Adipose tissue (tissue), 3 donors: ENCODE results near the gene CCDC124. TPM values are rescaled to one million over a fixed set of nuclear protein-coding genes. Genes with fewer than 3 reads are reported as not detected.
"Not testable (repeated sequence)": the region's sequence is repeated elsewhere in the genome, so short reads cannot be mapped to it uniquely, and the experiment has no call there.

Source experiments
- H3K27ac ChIP-seq: one replicate; pipeline ENCODE4 v1.5.1; 2013; ENCODE audit warnings: low read depth, low read length
- WGBS, 3 donors: extraction: QIAGEN DNeasy Blood & Tissue Kit; methylation state at CpG; one replicate each; pipeline ENCODE4 v1.1.7; 2013; 5-methylcytosine and 5-hydroxymethylcytosine counted together
- polyA plus RNA-seq, 3 donors: library from polyadenylated mRNA; stranded (reverse); fragments of 200-250 nt; gene quantifications; one replicate each; pipeline ENCODE4 v1.2.3, GENCODE V29; 2013
- donor health status: healthy with polysubstance abuse.
- donor health status: Bipolar disorder and iron deficiency.
- donor health status: healthy.

CCDC124 gene
- polyA plus RNA-seq = 100 to 1,000 TPM in 2 of 3 donors, 10 to 100 TPM in 1; 77.4 to 149 (median 111) TPM

GRCh38 chr19:17932485-17933338 is at the start of gene CCDC124:
TSS of gene CCDC124 (plus strand) at chr19:17933015. CDS start at chr19:17936421, 3,406 bp downstream.
- 0% methylated on average over 63 to 64 of the region's 64 CpGs for WGBS, 3 donors

GRCh38 chr19:17883627-17884410 is 49.0 kb upstream of the CCDC124 start:
- H3K27ac ChIP-seq = no peak overlapping the region
- WGBS, 3 donors = 66 to 80% (median 69%) methylated on average over 27 to 33 of the region's 33 CpGs

More at GRCh38 chr19:17932485-17933338, at the start of gene CCDC124:
- H3K27ac ChIP-seq = peak within 1 kb of the TSS; percentile 88

GRCh38 chr19:17886515-17886914 is 46.3 kb upstream of the CCDC124 start:
- 66 to 76% (median 74%) methylated on average over 7 of the region's 7 CpGs for WGBS, 3 donors
- H3K27ac ChIP-seq = no peak overlapping the region

GRCh38 chr19:17887221-17887620 is 45.6 kb upstream of the CCDC124 start:
- 70 to 79% (median 78%) methylated on average over 4 of the region's 4 CpGs for WGBS, 3 donors
- H3K27ac ChIP-seq = not testable (repeated sequence)

GRCh38 chr19:17888260-17888659 is 44.6 kb upstream of the CCDC124 start:
- WGBS, 3 donors = 41 to 69% (median 59%) methylated on average over 6 to 7 of the region's 7 CpGs
- no peak overlapping the region for H3K27ac ChIP-seq

- 22 to 48% (median 38%) methylated on average over 18 of the region's 18 CpGs for WGBS, 3 donors
- no peak overlapping the region for H3K27ac ChIP-seq
Measured at GRCh38 chr19:17889609-17890214, 43.1 kb upstream of the CCDC124 start.

- WGBS, 3 donors = 69 to 81% (median 79%) methylated on average over 9 of the region's 9 CpGs
- no peak overlapping the region for H3K27ac ChIP-seq
Measured at GRCh38 chr19:17893766-17894165, 39.0 kb upstream of the CCDC124 start.

- WGBS, 3 donors = 67 to 68% (median 68%) methylated on average over 6 of the region's 6 CpGs
Measured at GRCh38 chr19:17902701-17903100, 30.1 kb upstream of the CCDC124 start.

GRCh38 chr19:17908244-17908643 is 24.6 kb upstream of the CCDC124 start:
- H3K27ac ChIP-seq = no peak overlapping the region
- WGBS, 3 donors = 90 to 91% (median 91%) methylated on average over 3 of the region's 3 CpGs

More at GRCh38 chr19:17902701-17903100, 30.1 kb upstream of the CCDC124 start:
- H3K27ac ChIP-seq = no peak overlapping the region

- 42 to 68% (median 53%) methylated on average over 7 of the region's 7 CpGs for WGBS, 3 donors
Measured at GRCh38 chr19:17909003-17909732, 23.6 kb upstream of the CCDC124 start.

GRCh38 chr19:17910791-17911360 is 21.9 kb upstream of the CCDC124 start:
- H3K27ac ChIP-seq = no peak overlapping the region
- 69 to 84% (median 72%) methylated on average over 11 of the region's 11 CpGs for WGBS, 3 donors

More at GRCh38 chr19:17909003-17909732, 23.6 kb upstream of the CCDC124 start:
- no peak overlapping the region for H3K27ac ChIP-seq

- 59 to 85% (median 71%) methylated on average over 6 of the region's 6 CpGs for WGBS, 3 donors
- H3K27ac ChIP-seq = no peak overlapping the region
Measured at GRCh38 chr19:17915940-17916593, 16.7 kb upstream of the CCDC124 start.

- 87 to 95% (median 90%) methylated on average over 3 to 29 of the region's 30 CpGs for WGBS, 3 donors
- not testable (repeated sequence) for H3K27ac ChIP-seq
Measured at GRCh38 chr19:17918151-17918550, 14.7 kb upstream of the CCDC124 start.

GRCh38 chr19:17919122-17919521 is 13.7 kb upstream of the CCDC124 start:
- H3K27ac ChIP-seq = not testable (repeated sequence)
- 25 to 67% (median 66%) methylated on average over 4 to 5 of the region's 5 CpGs for WGBS, 3 donors

GRCh38 chr19:17920527-17920926 is 12.3 kb upstream of the CCDC124 start:
- no peak overlapping the region for H3K27ac ChIP-seq

GRCh38 chr19:17922138-17922537 is 10.7 kb upstream of the CCDC124 start:
- H3K27ac ChIP-seq = no peak overlapping the region
- 44 to 76% (median 72%) methylated on average over 3 of the region's 3 CpGs for WGBS, 3 donors

- 70 to 79% (median 78%) methylated on average over 4 of the region's 4 CpGs for WGBS, 3 donors
- no peak overlapping the region for H3K27ac ChIP-seq
Measured at GRCh38 chr19:17926044-17926443, 6.8 kb upstream of the CCDC124 start.
